HG03095 (cell line): ENCODE results near the gene BAZ1A.

ENCODE experiments used
- ATAC-seq: cut with Tn5 transposase; IDR thresholded peaks from one replicate; pipeline ENCODE4 v1.9.1; 2021; ENCODE audit warnings: moderate library complexity; ENCODE audit not compliant: unreplicated experiment

The BAZ1A gene

DNA sequence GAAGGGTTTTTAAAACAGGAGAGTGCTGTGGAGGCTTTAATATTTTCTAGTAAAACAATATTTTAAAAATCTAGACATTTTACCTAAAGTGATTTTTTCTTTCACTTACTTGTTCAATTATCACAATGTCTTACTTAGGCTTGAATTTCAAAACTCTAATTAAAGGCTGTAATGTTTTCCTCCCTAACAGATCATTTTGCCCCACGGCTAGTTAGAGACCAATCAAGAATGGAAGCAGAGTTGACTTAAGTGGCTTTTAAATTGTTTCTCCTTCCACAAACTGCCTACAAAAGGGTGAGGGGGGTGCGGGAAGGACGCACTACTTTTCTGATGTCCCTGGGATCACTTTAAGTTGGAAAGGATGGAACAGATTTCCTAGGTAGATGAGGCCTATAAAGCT lies 151.3 kb downstream of the BAZ1A start:
- no peak for ATAC-seq

- ATAC-seq: no peak
Measured at GRCh38 chr14:34722723-34723545, 152.2 kb downstream of the BAZ1A start.

GRCh38 chr14:34721129-34721528 lies 154.0 kb downstream of the BAZ1A start:
- no peak for ATAC-seq

DNA sequence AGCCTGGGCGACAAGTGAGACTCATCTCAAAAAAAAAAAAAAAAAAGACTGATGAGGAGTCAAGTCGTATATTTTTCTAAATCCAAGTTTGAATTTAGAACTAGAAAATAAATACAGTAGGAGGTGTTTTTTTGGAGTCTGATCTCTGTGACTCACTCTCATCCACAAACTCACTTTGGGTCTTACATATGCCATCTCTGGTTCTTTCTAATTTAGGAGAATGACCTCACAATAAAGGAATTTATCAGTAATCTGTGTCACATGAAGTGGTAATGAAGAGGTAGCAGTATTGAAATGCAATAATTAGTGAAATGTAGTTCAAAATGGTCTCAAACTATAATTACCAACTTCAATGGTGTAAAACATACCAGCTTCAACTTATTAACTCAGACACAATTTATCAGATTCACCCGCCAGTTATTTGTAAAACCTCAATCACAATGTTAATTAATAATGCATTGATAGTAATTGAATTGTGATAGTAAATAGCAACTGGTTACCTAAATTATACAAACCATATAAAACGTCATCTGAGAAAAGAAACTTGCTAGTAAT lies 156.3 kb downstream of the BAZ1A start:
- no peak for ATAC-seq

DNA sequence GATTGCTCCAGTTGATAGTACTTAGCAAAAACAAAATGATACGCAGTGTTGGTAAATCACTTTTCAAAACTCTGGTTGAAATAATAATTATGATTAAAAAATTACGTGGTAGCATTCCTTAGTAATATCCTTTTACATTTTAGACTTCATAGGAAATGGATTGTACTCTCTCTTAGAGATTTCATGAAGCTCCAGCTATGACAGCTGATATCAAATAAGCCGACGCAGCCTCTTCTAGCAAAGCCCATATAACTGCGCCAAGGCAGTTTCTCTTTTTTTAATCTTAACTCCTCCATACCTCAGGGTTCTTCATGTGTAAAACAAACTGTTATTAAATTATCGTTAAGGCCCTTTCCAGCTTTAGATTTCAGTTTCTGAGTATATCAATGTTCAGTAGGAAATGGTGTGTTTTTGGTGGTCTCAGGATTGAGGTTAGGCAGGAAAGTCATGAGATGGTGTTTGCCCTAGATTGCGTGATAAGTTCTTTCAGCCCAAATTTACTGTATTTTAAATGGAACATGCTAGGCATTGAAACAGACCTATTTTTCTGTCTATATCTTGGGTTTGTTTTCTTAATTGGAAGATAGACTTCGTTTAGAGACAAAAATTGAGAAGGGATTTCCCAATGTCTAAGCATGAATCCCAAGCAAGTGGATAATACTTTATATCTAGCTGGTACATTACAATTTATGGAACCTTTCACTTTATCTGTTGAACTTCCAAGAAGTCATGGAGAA lies 159.9 kb downstream of the BAZ1A start:
- ATAC-seq: no peak

- ATAC-seq: peak; percentile 71
Measured at GRCh38 chr14:34714320-34715126, 160.6 kb downstream of the BAZ1A start, which contains the start of gene CFL2. Gene CFL2 (minus strand): TSS chr14:34714593. CDS start chr14:34714540, 53 bp downstream.

DNA sequence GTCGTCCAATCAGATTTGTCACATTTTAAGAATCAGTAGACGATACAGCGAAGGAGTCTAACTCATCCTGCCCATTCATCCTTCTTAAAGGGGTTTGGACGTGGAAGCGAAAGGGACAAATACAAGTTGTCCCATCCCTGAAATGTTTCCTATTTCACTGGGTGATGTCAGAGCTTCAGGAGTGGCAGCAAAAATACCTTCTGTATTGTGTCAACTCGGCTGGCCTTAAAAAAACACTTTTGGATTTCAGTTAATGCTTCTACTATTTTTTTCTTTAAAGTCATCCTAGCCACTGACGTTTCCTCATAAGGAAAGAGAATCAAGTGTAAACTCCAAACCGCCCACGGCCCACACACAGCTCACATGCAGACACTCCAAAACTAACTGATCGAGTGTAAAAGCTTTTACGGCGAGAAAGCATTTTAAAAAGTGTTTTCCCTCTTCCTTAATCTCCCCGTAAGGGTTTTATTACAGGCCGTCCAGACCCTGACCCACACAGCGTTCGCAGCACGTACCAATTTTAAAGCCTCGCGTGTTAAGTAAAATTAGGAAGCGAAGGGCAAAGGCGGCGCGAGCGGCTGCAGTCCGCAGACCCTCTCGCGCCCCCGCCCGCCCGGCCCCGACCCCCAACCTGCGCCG lies 161.4 kb downstream of the BAZ1A start:
- ATAC-seq: no peak

- ATAC-seq: no peak
Measured at GRCh38 chr14:34713122-34713680, 162.0 kb downstream of the BAZ1A start.

DNA sequence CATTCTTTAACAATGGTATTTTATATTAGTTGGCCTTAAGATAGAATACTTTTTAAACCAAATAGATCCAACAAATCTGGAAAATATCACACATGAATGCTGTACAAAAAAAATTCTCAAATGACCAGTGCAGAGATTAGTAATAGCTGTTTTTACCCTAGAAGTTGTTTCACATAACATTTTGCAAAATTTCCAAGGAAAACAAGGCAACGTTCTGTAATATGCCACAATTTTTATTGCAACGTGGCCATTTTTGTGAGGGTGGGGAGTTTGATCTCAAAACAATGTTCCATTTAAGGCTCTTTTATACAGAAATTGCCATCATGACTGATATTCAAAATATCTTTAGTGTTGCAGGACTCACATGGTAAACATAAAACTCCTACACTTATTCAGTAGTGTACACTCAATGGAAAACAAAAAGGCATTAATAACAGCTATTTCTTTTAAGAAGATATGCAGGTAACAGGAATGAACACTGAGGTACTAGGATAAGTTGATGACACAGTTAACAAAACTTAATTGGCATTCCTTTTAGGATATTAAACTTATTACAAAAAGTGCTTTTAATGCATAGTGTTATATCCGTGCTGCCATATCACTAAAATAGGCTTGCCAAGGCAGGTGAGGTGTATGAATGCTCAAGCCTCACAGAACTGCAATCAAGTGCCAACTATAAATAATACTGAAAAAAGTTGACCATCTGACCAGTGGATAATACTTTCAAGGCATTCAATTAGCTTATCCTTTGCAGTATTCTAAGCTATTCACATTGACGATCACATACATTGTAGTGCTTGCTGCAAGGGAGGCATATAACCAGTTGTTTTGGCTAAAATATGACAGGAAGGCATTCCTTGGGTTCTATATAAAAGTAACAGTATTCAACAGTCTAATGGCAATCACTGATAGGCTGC lies 163.1 kb downstream of the BAZ1A start:
- no peak for ATAC-seq

DNA sequence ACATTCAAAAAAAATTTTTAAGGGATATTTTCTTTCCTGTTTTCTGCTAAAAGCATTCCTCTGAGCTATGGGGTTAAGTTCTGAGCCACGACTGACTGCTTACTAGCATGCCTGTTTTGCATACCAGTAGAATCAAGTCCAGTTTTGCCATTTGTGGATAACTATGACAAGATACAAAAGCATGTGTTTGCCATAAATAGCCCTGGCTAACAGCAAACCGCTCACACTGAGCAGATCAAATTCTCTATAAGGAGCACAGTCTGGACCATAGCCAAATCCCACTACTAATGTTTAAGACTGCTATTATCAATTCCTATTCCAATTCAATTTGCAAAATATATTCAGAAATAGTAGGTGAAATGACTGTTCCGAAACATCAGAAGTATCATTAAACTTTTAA lies 164.0 kb downstream of the BAZ1A start:
- peak; percentile 54 for ATAC-seq

DNA sequence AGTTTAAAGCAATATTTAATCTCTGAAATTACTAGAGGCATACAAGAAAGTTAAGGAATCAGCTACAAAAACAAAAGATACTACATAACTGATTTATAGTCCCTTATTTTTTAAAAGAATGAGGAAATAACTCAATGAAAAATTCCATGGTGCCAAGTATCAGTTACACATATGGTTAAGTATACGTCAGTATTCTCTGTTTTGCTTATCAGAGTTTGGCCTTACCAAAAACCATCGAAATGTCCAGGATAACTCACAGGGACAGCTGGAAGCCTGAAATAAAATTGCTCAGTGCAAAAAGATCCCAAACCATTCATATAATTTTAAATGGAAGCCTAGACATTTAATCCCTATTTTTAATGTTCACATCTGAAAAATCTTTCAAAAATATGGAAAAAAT lies 164.4 kb downstream of the BAZ1A start:
- ATAC-seq: no peak

DNA sequence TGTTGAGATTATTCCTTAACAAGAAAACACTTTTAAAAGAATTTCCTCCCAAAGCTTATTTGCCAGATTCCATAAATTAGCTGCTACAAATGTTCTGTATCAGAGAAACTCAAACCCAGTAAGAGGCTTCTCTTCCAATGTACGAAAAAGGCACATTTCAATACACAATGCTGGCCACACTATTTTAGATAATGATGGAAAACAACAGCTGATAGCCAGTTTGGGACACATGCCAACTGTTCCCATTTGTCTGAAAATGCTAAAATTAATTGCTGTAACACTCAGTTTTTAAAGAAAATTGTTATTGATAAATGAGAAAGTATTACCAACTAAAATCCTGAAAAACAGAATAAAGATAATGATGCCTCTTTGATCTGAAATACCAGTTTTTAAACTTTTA lies 165.2 kb downstream of the BAZ1A start:
- no peak for ATAC-seq

DNA sequence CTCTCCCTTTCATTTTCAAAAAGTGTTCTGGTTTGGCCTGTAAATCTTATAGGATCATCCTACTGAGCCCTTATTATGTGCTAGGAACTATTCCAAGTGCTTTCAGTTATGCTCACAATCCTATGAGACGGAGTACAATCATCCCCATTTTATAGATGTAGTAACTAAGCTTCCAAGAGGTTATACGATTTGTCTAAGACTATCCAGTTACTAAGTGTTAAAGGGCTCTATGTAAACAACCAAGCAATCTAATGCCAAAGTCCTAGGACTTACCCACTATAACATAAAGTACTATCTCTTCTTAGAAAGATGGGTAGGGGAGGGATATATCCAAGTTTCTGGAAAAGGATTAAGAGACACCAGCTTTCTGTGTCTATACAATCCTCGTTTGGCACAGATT lies 167.4 kb downstream of the BAZ1A start:
- ATAC-seq: no peak
